Right atrium auricular region (tissue), 2 donors: ENCODE results near the gene RAB15. TPM values are rescaled to one million over a fixed set of nuclear protein-coding genes. Genes with fewer than 3 reads are reported as not detected.

Source experiments
- DNase-seq: peaks from one replicate; pipeline ENCODE4 v3.0.0-alpha.2; 2019; ENCODE audit warnings: low spot score
- H3K27ac ChIP-seq, 2 donors: fragments of 200-600 bp; sonication (generic); 1 replicate in 1 of 2; 2 replicates in 1 of 2; pipeline ENCODE4 v1.5.1; 2016 to 2019
- H3K27me3 ChIP-seq, 2 donors: fragments of 200-600 bp; sonication (generic); one replicate each; pipeline versions ENCODE4 v1.5.1 to v1.6.0; 2017 to 2019
- H3K36me3 ChIP-seq: fragments of 200-600 bp; sonication (generic); one replicate; pipeline ENCODE4 v1.5.1; 2016
- H3K4me1 ChIP-seq, 2 donors: fragments of 200-600 bp; sonication (generic); one replicate each; pipeline versions ENCODE4 v1.5.1 to v1.6.0; 2017 to 2019
- H3K4me3 ChIP-seq, 2 donors: fragments of 200-600 bp; sonication (generic); 1 replicate in 1 of 2; 2 replicates in 1 of 2; pipeline ENCODE4 v1.5.1; 2017 to 2019; ENCODE audit warnings: mild to moderate bottlenecking in 1 of 2, moderate library complexity in 1 of 2
- H3K9me3 ChIP-seq, 2 donors: fragments of 200-600 bp; sonication (generic); one replicate each; pipeline ENCODE4 v1.5.1; 2019
- total RNA-seq, 2 donors: library from RNA; depleted of rRNA; stranded (reverse); fragments of >200 nt; gene quantifications; one replicate each; pipeline ENCODE4 v1.1.0, GENCODE V29; 2016
- TF ChIP-seq, protein P1 (sequence below), 2 donors: fragments of 200-600 bp; sonication (generic); IDR thresholded peaks; one replicate each; pipeline ENCODE4 v1.5.1; 2019; ENCODE audit warnings: antibody characterized with exemption in 2 of 2

The RAB15 gene
- total RNA-seq, 2 donors from 2014 or later: 9.8 to 69.0 TPM

DNA sequence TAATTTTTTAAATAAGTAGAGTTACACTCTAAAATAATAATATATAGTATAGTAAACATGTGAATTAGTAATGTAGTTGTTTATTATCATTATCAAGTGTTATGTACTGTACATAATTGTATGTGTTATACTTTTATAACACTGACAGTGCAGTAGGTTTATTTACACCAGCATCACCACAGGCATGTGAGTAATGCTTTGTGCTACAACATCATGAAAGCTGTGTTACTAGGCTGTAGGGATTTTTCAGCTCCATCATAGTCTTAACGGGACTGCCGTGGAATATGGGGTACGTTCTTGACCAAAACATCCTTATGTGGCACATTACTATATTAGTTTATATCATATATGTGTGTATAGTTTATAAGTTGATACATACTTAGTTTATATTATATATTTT is 23.2 kb upstream of the RAB15 start:
- Histone ChIP-seq H3K27me3 (no peaks in the 10 kb centered on the region), H3K9me3 (no peaks in the 10 kb centered on the region), H3K36me3 (no peaks in the 10 kb centered on the region), H3K4me1 (no peaks in the 10 kb centered on the region), H3K27ac (no peak overlapping the region), H3K4me3 (no peak overlapping the region)
- TF ChIP-seq, protein P1, sequence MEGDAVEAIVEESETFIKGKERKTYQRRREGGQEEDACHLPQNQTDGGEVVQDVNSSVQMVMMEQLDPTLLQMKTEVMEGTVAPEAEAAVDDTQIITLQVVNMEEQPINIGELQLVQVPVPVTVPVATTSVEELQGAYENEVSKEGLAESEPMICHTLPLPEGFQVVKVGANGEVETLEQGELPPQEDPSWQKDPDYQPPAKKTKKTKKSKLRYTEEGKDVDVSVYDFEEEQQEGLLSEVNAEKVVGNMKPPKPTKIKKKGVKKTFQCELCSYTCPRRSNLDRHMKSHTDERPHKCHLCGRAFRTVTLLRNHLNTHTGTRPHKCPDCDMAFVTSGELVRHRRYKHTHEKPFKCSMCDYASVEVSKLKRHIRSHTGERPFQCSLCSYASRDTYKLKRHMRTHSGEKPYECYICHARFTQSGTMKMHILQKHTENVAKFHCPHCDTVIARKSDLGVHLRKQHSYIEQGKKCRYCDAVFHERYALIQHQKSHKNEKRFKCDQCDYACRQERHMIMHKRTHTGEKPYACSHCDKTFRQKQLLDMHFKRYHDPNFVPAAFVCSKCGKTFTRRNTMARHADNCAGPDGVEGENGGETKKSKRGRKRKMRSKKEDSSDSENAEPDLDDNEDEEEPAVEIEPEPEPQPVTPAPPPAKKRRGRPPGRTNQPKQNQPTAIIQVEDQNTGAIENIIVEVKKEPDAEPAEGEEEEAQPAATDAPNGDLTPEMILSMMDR (IDR thresholded peaks at IDR 0.05): no peak
- DNase-seq: no peak

DNA sequence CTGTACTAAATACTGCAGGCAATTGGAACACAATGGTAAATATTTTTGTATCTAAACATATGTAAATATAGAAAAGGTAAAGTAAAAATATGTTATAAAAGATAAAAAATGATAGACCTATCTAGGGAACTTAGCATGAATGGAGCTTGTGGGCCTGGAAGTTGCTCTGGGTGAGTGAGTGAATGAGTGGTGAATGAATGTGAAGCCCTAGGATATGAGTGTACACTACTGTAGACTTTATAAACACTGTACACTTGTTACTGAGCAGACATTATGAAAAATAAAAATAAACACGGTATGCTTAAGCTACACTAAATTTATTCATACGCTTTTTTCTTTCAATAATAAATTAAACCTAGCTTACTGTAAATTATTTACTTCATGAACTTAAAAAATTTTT is 22.4 kb upstream of the RAB15 start:
- no peak overlapping the region for H3K27ac ChIP-seq
- no peaks in the 10 kb centered on the region for H3K36me3 ChIP-seq
- no peaks in the 10 kb centered on the region for H3K9me3 ChIP-seq
- H3K27me3 ChIP-seq: no peaks in the 10 kb centered on the region
- no peaks in the 10 kb centered on the region for H3K4me1 ChIP-seq
- DNase-seq: no peak
- TF ChIP-seq, protein P1 (IDR thresholded peaks at IDR 0.05): no peak
- H3K4me3 ChIP-seq: no peak overlapping the region

DNA sequence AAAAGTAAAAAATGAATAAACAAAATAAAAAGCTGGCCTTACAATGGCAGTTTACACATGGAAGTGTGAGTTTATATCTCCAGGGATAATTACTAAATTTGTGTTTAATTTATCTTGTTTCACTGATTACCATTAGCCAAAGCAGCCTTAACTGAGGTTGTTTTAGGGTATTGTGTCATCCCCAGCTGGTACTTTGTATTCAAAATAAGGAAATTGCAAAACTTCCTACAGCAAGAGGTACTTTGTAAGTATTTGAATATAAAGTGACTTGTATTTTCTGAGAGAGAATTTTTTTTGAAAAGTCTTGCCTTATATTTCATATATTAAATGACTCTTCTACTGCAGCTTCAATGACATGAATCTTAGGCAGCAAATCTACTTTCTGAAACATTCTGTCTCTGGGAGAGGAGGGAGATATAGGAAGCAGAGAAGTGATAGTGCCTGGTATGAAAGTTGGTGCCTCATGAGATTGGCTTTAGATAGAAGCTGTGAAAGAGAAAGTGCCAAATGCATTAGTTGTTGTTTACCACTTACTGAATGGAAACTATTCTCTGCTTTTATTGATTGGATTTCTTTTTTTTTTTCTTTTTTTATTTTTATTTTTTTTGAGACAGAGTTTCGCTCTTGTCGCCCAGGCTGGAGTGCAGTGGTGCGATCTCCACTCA is 21.3 kb upstream of the RAB15 start:
- H3K9me3 ChIP-seq: no peaks in the 10 kb centered on the region
- H3K27me3 ChIP-seq: no peaks in the 10 kb centered on the region
- no peak for DNase-seq
- H3K4me1 ChIP-seq: peaks cover 0 to 1% of the 10 kb centered on the region in 2 donors
- no peak overlapping the region for H3K27ac ChIP-seq
- no peak overlapping the region for H3K4me3 ChIP-seq
- TF ChIP-seq, protein P1 (IDR thresholded peaks at IDR 0.05): no peak
- no peaks in the 10 kb centered on the region for H3K36me3 ChIP-seq

DNA sequence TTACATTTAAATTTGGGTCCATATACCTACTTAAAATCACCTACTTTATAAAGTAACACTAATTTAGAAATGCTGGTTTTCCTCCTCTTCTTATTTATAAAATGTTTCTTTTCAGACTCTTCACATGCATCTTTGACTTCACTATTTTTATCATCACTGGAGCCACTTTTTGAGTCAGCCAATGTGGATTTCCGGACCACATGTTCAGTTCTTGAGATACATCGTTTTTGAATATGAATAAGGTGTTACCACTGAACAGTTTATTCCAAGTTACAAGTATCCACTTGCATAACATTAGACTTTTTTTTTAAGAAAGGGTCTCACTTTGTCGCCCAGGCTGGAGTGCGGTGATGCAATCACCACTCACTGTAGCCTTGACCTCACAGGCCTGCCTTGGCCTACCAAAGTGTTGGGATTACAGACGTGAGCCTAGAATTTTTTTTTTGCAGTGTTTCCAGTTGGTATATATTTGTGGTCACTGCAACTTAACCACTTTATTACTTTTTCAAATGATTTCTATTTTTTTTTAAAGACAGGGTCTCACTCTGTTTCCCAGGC is 20.3 kb upstream of the RAB15 start:
- no peak for DNase-seq
- no peaks in the 10 kb centered on the region for H3K27me3 ChIP-seq
- no peaks in the 10 kb centered on the region for H3K9me3 ChIP-seq
- TF ChIP-seq, protein P1 (IDR thresholded peaks at IDR 0.05): no peak
- peaks cover 0 to 11% of the 10 kb centered on the region in 2 donors for H3K4me1 ChIP-seq
- no peaks in the 10 kb centered on the region for H3K36me3 ChIP-seq
- no peak overlapping the region for H3K27ac ChIP-seq
- H3K4me3 ChIP-seq: no peak overlapping the region

DNA sequence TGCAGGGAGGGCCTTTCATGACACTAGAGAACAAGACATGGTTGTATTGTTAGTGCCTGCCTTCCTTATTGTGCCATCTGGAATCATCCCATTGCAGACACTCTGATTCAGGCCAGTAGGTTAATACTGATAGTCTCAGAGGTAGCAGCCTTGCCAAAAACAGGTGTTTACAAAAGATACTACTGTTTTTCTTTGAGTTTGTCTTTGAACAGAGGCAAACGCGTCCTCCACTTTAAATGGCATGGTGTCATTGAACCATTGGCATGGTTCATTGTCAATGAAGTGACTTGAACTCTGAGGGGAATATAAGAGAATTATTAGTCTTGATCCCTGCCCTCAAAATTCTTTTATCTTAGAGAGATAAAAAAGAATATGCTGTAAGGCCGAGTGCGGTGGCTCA is 18.8 kb upstream of the RAB15 start:
- no peak for DNase-seq
- Histone ChIP-seq H3K4me1 (peaks cover 0 to 18% of the 10 kb centered on the region in 2 donors), H3K9me3 (no peaks in the 10 kb centered on the region), H3K27me3 (no peaks in the 10 kb centered on the region), H3K36me3 (no peaks in the 10 kb centered on the region), H3K27ac (no peak overlapping the region), H3K4me3 (no peak overlapping the region)
- TF ChIP-seq, protein P1 (IDR thresholded peaks at IDR 0.05): no peak

DNA sequence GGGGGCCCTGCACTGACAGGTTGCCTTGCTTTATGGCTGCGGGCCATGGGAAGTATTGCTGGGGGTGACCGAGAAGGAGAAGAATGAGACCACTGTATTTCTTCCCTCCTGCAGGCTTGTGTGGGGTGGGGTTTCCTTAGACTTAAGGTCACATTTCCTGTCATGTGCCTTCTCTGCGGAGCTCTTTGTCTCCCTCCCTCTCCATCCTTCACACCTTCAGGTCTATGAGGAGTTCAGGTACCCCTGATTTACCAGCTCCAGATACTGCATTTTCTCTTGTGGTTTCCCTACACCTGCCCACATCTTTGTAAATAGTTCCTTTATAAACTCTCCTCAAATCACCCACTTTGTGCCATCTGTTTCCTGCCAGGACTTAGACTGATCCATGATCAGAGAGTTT is 18.2 kb upstream of the RAB15 start:
- no peaks in the 10 kb centered on the region for H3K36me3 ChIP-seq
- TF ChIP-seq, protein P1 (IDR thresholded peaks at IDR 0.05): no peak
- no peak for DNase-seq
- no peak overlapping the region for H3K27ac ChIP-seq
- no peaks in the 10 kb centered on the region for H3K27me3 ChIP-seq
- no peak overlapping the region for H3K4me3 ChIP-seq
- no peaks in the 10 kb centered on the region for H3K9me3 ChIP-seq
- peaks cover 0 to 18% of the 10 kb centered on the region in 2 donors for H3K4me1 ChIP-seq
